Chondrocyte (in vitro differentiated cells): Measurements from ENCODE around the gene ZBTB12. TPM values are rescaled to one million over a fixed set of nuclear protein-coding genes. Genes with fewer than 3 reads are reported as not detected.

Experiments
- DNase-seq: peaks from one replicate; pipeline ENCODE4 v3.0.0; 2021; ENCODE audit warnings: mixed read lengths, low spot score
- H3K27ac Mint-ChIP-seq: one replicate; pipeline ENCODE4 v1.8.0; 2021; ENCODE audit warnings: mild to moderate bottlenecking, moderate library complexity, mixed read lengths; ENCODE audit not compliant: unreplicated experiment
- H3K27me3 Mint-ChIP-seq: 2 replicates; pipeline ENCODE4 v1.8.0; 2021; ENCODE audit warnings: low read depth, mixed read lengths
- H3K36me3 Mint-ChIP-seq: 2 replicates; pipeline ENCODE4 v1.8.0; 2021; ENCODE audit warnings: low read depth, mixed read lengths
- H3K4me1 Mint-ChIP-seq: 2 replicates; pipeline ENCODE4 v1.8.0; 2021; ENCODE audit warnings: low read depth, mild to moderate bottlenecking, mixed read lengths
- H3K4me3 Mint-ChIP-seq: one replicate; pipeline ENCODE4 v1.8.0; 2021; ENCODE audit warnings: mild to moderate bottlenecking, moderate library complexity, mixed read lengths; ENCODE audit not compliant: unreplicated experiment
- H3K9me3 Mint-ChIP-seq: 2 replicates; pipeline ENCODE4 v1.8.0; 2021; ENCODE audit warnings: low read depth, mixed read lengths
- total RNA-seq: library from RNA; stranded (reverse); gene quantifications from 3 replicates; pipeline ENCODE4 v1.2.1, GENCODE V29; 2021
- TF ChIP-seq, protein P1 (sequence below): fragments of 200-600 bp; sonication (generic); IDR thresholded peaks from 2 replicates; pipeline ENCODE4 v1.5.0; 2021; ENCODE audit warnings: antibody characterized with exemption, mild to moderate bottlenecking, moderate library complexity

Gene ZBTB12
- total RNA-seq, 1 donor from 2014 or later = 6.7 TPM

DNA sequence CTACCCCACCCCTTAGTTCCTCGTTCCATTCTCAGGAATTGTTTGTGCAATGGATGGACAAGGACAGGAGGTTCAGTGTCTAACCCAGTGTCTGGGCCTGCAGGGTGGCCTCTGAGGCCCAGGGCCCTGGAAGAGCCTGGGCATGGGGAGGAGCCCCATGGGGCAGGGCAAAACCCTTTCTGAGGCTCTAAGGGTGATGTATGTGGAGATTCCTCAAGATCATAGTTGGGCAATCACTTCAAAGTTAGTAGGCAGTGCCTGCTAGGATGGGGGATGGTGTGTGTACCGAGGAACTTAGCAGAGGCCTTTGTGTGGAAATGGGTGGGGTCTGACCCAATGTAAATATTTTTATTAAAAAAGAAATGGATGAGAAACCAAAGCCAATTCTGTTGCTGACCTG is 18.9 kb upstream of the ZBTB12 start:
- Mint-ChIP-seq H3K4me3 (no peak overlapping the region), H3K27me3 (peaks cover 2% of the 10 kb centered on the region), H3K27ac (no peak overlapping the region), H3K4me1 (no peaks in the 10 kb centered on the region), H3K9me3 (no peaks in the 10 kb centered on the region), H3K36me3 (no peaks in the 10 kb centered on the region)
- no peak for DNase-seq
- TF ChIP-seq, protein P1, sequence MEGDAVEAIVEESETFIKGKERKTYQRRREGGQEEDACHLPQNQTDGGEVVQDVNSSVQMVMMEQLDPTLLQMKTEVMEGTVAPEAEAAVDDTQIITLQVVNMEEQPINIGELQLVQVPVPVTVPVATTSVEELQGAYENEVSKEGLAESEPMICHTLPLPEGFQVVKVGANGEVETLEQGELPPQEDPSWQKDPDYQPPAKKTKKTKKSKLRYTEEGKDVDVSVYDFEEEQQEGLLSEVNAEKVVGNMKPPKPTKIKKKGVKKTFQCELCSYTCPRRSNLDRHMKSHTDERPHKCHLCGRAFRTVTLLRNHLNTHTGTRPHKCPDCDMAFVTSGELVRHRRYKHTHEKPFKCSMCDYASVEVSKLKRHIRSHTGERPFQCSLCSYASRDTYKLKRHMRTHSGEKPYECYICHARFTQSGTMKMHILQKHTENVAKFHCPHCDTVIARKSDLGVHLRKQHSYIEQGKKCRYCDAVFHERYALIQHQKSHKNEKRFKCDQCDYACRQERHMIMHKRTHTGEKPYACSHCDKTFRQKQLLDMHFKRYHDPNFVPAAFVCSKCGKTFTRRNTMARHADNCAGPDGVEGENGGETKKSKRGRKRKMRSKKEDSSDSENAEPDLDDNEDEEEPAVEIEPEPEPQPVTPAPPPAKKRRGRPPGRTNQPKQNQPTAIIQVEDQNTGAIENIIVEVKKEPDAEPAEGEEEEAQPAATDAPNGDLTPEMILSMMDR = no peak

DNA sequence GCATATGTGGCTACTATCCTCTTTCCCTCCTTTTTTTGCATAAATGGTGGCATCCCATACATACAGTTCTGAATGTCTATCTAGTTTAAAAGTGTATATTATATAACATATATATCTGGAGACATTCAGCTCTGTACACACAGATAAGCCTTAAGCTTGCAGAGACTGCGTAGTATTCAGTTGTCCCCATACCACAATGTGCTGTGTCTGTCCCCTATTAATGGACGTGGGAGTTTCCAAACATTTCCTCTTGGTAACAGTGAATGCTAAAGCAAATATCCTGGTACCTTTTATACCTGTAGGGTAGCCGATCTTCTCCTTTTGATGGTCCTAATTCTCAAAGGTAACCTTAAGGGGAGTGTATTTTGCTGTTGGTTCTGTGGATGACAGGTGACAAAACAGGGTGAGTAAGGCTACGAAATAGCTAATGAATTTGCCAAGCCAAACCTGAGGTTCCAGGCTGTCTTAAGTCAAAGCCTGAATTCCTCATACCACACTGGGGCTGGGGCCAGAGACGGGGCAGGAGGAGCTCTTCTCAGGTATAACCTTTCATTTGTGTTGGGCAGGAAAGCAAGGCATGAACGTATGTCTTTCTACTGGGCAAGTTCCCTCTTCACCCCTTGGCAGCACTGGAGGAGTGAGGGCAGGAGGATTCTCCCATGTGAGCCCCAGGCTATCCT is 17.9 kb upstream of the ZBTB12 start:
- TF ChIP-seq, protein P1 = no peak
- no peak overlapping the region for H3K4me3 Mint-ChIP-seq
- H3K9me3 Mint-ChIP-seq = no peaks in the 10 kb centered on the region
- H3K27ac Mint-ChIP-seq = no peak overlapping the region
- no peak for DNase-seq
- peaks cover 2% of the 10 kb centered on the region for H3K27me3 Mint-ChIP-seq
- no peaks in the 10 kb centered on the region for H3K4me1 Mint-ChIP-seq
- H3K36me3 Mint-ChIP-seq = no peaks in the 10 kb centered on the region

DNA sequence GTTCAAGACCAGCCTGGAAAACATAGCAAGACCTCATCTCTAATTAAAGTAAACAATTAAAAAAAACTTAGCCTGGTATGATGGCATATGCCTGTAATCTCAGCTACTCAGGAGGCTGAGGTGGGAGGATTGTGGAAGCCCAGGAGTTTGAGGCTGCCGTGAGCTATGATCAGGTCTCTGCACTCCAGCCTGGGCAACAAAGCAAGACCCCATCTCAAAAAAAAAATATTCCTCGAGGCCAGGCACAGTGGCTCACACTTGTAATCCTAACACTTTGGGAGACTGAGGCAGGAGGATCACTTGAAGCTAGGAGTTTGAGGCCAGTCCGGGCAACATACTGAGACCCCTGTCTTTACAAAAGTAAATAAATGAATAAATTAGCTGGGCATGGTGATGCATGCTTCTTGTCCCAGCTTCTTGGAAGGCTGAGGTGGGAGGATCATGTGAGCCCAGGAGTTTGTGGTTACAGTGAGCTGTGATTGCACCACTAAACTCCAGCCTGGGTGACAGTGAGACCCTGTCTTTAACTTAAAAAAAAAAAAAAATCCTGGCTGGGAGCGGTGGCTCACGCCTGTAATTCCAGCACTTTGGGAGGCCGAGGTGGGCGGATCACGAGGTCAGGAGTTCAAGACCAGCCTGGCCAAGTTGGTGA is 16.3 kb upstream of the ZBTB12 start:
- Mint-ChIP-seq H3K36me3 (no peaks in the 10 kb centered on the region), H3K9me3 (no peaks in the 10 kb centered on the region), H3K4me1 (no peaks in the 10 kb centered on the region), H3K27me3 (peaks cover 2% of the 10 kb centered on the region), H3K27ac (no peak overlapping the region), H3K4me3 (no peak overlapping the region)
- no peak for DNase-seq
- TF ChIP-seq, protein P1 = no peak

DNA sequence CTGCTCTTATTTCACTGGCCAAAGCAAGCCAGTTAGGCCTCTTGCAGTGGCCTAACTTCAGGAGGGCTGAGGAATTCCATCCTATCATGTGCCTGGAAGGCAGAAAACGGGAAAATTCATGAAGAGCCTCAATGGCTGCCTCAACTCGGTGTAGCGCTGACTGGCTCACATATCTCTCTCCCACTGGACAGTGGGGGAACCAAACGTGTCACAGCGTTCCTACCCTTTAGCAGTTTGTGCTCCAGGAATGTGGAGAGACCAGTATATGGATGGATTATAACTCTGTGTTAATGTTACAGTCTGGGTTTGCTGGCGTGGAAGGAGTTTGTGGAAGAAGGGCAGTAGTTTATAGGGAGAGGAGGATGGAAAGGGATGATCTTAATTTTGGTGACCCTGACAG is 13.9 kb upstream of the ZBTB12 start:
- Mint-ChIP-seq H3K27ac (peak overlapping the region; percentile 33), H3K36me3 (no peaks in the 10 kb centered on the region), H3K4me3 (no peak overlapping the region), H3K4me1 (peaks cover 12% of the 10 kb centered on the region), H3K9me3 (no peaks in the 10 kb centered on the region), H3K27me3 (peaks cover 2% of the 10 kb centered on the region)
- no peak for DNase-seq
- TF ChIP-seq, protein P1 = no peak

DNA sequence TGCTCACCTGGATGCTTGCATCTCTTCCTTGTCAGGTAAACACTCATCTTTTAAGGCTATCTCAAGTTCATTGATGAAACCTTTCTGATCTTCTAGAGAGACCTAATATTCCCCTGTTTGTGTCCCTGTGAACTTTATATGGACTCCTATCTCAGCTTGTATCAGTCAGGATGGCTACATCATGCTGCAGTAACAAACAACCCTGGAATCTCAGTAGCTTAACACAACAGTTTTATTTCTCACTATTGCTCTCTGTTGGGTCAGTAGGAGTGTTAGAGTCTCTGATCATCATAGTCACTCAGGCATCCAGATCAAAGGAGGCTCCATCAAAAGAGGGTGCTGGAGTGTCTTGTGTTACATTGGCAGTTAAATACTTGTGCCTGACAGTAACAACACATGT is 13.5 kb upstream of the ZBTB12 start:
- Mint-ChIP-seq H3K27me3 (peaks cover 2% of the 10 kb centered on the region), H3K4me3 (no peak overlapping the region), H3K4me1 (peaks cover 14% of the 10 kb centered on the region), H3K36me3 (no peaks in the 10 kb centered on the region), H3K27ac (no peak overlapping the region), H3K9me3 (no peaks in the 10 kb centered on the region)
- TF ChIP-seq, protein P1 = no peak
- DNase-seq = no peak
